ENCODE results near the gene MAP6. TPM values are rescaled to one million over a fixed set of nuclear protein-coding genes. Genes with fewer than 3 reads are reported as not detected.

MAP6 gene
- 10.8 TPM for total RNA-seq
- long read RNA-seq, full-length matches to known transcripts: 18 of 20 reads
- long read RNA-seq, partial matches to known transcripts: 0 of 20 reads
- long read RNA-seq, other reads (novel, unspliced or antisense): 2 of 20 reads

- no peaks in the 10 kb centered on the region for H3K9me3 ChIP-seq
- H3K27ac ChIP-seq: peak within 1 kb of the TSS; percentile 60
- peaks cover 28% of the 10 kb centered on the region for H3K27me3 ChIP-seq (ENCODE audit: low read depth)
- TF ChIP-seq CTCF (IDR thresholded peaks at IDR 0.05): no peak
- no peaks in the 10 kb centered on the region for H3K36me3 ChIP-seq
- intact Hi-C loops (cut with DNase I): no loop called here
- H3K4me3 ChIP-seq: peak within 1 kb of the TSS; percentile 63
- DNase-seq (no peak), ATAC-seq (peak; percentile 51 to 55)
- H3K4me1 ChIP-seq: peaks cover 10% of the 10 kb centered on the region
Measured at GRCh38 chr11:75668451-75669297, at the start of gene MAP6. MAP6 (minus strand) TSS chr11:75669038; CDS start chr11:75668369, 669 bp downstream.

GRCh38 chr11:75717608-75718418, 49.0 kb upstream of the MAP6 start, which contains the start of gene MOGAT2:
MOGAT2 (plus strand) TSS chr11:75717838; CDS start chr11:75717889, 51 bp downstream.
- TF ChIP-seq CTCF (IDR thresholded peaks at IDR 0.05): no peak
- Histone ChIP-seq H3K4me3 (no peak within 1 kb of the TSS), H3K4me1 (no peaks in the 10 kb centered on the region), H3K36me3 (no peaks in the 10 kb centered on the region), H3K27ac (no peak within 1 kb of the TSS), H3K27me3 (ENCODE audit: low read depth) (no peaks in the 10 kb centered on the region), H3K9me3 (no peaks in the 10 kb centered on the region)
- DNase-seq (no peak), ATAC-seq (no peak)
- intact Hi-C loops (cut with DNase I): no loop called here

- DNase-seq: no peak
- intact Hi-C loops (cut with DNase I): no loop called here
- no peak for ATAC-seq
- TF ChIP-seq CTCF (IDR thresholded peaks at IDR 0.05): no peak
- H3K27ac ChIP-seq: no peak overlapping the region
- H3K4me1 ChIP-seq: no peaks in the 10 kb centered on the region
- no peaks in the 10 kb centered on the region for H3K27me3 ChIP-seq (ENCODE audit: low read depth)
- no peak overlapping the region for H3K4me3 ChIP-seq
- no peaks in the 10 kb centered on the region for H3K36me3 ChIP-seq
- H3K9me3 ChIP-seq: no peaks in the 10 kb centered on the region
Measured at GRCh38 chr11:75716659-75717058, 47.8 kb upstream of the MAP6 start.

- DNase-seq (no peak), ATAC-seq (no peak)
- H3K9me3 ChIP-seq: no peaks in the 10 kb centered on the region
- H3K4me3 ChIP-seq: no peak overlapping the region
- no peaks in the 10 kb centered on the region for H3K36me3 ChIP-seq
- no peak overlapping the region for H3K27ac ChIP-seq
- no peaks in the 10 kb centered on the region for H3K4me1 ChIP-seq
- no peak for TF ChIP-seq CTCF (IDR thresholded peaks at IDR 0.05)
- intact Hi-C loops (cut with DNase I): no loop called here
- no peaks in the 10 kb centered on the region for H3K27me3 ChIP-seq (ENCODE audit: low read depth)
Measured at GRCh38 chr11:75715688-75716087, 46.9 kb upstream of the MAP6 start.

- H3K27ac ChIP-seq: no peak overlapping the region
- DNase-seq (no peak), ATAC-seq (no peak)
- H3K36me3 ChIP-seq: no peaks in the 10 kb centered on the region
- no peak overlapping the region for H3K4me3 ChIP-seq
- no peak for TF ChIP-seq CTCF (IDR thresholded peaks at IDR 0.05)
- intact Hi-C loops (cut with DNase I): no loop called here
- no peaks in the 10 kb centered on the region for H3K4me1 ChIP-seq
- no peaks in the 10 kb centered on the region for H3K9me3 ChIP-seq
- H3K27me3 ChIP-seq (ENCODE audit: low read depth): no peaks in the 10 kb centered on the region
Measured at GRCh38 chr11:75714211-75714610, 45.4 kb upstream of the MAP6 start.

Measured in lower lobe of right lung (tissue), 2 donors.